GM21360 (cell line): Measurements from ENCODE around the gene DSC2.
"Not testable (repeated sequence)": the region's sequence is repeated elsewhere in the genome, so short reads cannot be mapped to it uniquely, and the experiment has no call there.

ENCODE experiments used
- ATAC-seq: cut with Tn5 transposase; IDR thresholded peaks from one replicate; pipeline ENCODE4 v1.9.1; 2021; ENCODE audit warnings: mild to moderate bottlenecking, moderate library complexity; ENCODE audit not compliant: unreplicated experiment

DSC2 gene

DNA sequence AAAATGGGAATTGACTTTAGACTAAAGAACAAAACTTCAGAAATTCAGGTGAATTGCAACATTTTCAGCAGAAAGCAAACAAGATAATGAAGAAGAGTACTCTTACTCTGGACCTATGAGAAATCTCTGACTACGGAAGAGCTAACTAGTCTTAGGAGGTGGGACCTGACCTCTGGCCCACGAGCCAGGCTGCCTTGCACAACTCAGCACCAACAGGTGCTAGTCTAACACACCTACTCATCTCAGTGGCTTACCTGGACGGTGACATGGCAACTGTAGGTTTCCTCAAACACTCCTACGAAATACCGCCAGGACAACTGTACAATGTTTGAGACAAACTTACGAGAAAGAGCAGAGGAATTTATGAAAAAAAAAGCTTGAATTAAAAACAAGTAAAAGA, 56.6 kb downstream of the DSC2 start:
- ATAC-seq = no peak

- no peak for ATAC-seq
These were observed 57.3 kb downstream of the DSC2 start for GRCh38 chr18:31044926-31045325.

GRCh38 chr18:31043709-31044108, 58.5 kb downstream of the DSC2 start:
- no peak for ATAC-seq

DNA sequence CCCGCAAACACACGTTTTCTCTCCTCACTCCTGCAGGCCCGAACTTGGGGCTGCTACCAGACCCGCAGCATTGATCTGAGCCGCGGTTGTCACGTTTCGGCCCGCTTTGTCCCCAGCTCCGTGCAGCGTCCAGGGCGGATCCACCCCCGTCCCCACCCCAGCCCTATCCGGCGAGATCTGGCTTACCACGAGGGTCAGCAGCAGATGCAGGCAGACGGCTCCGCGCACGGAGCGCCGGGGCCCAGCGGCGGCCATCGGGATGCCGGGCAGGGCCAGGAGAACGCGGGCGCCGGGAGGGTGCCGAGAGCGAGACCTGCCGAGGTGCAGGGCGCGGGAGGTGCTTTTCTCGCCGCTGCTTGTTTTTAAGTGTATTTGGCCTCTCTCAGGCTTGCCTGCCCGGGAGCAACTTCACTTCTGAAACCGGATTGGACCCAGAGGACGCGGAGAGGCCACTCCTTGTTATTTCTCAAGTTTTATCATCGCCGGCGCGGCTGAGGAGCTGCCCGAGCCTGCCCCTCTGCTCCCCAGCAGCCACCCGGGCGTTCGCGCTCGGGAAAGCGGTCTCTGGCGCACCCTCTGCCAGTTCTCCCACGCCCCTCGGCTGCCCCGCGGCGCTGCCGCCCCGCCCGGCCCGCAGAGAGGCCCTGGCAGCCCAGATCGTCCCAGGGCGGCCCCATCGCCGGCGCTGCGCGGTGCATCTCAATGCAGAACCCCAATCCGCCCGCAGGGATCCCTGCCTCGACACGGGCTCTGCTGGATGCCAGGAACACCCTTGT, 59.6 kb downstream of the DSC2 start, which contains the start of gene DSC3:
DSC3 (minus strand) TSS at position 337 of the 776 bp plus-strand sequence; CDS start at position 255, 82 bp downstream.
- no peak for ATAC-seq

DNA sequence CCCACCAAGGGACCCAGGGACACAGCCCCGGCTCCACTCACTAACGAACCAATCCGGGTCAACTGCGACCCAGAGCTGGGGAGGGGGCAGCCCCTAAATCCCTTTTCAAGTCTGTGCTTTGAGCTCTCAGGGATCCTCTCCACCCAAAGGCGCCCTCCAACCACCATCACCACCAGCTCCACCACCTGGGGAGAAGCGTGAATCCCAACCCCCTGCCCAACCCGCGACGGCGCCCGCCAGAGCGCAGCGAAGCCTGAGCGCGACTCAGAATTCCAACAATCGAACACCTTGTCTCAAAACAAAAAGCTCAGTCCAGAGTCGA, 60.2 kb downstream of the DSC2 start:
- ATAC-seq = no peak

DNA sequence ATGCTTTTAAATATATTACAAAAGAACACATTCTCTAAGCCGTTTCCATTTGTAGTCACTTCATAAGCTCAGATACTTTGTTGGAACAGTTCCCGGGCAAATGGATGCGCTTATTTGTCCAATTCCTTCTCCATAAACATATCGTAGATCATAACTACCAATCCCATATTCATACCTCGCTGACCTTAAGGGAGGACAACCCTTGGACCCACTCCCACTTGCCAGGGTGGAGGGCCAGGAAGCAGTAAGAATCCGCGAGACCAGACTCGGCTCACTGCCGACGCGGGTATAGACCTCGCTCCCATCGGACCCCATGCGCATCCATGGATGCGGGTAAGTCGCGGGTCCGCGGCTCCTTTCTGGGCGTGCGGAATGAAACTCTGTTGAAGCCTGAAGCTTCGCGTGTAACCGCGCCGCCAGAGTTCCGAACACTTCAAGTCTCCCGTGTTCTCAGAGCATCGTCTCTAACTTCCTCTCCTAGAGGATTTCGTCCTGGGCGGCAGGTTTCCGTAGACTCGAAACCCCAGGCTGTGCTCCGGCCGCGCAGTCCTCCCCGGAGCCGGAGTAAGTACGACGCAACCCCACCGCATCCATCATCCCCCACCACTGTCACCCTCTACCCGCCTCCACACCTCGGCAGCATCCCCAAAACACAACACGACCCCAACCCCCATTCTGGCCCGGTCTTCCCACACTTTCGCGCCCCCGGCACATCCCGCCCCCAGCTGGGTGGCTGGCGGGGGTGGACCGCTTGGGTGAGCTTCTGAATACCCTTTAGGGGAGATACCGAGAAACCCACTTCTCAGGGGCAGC, 60.7 kb downstream of the DSC2 start:
- ATAC-seq = no peak

GRCh38 chr18:31040686-31041270, 61.4 kb downstream of the DSC2 start:
- no peak for ATAC-seq

- no peak for ATAC-seq
These were observed 62.8 kb downstream of the DSC2 start for GRCh38 chr18:31039426-31039825.

GRCh38 chr18:31037686-31038085, 64.5 kb downstream of the DSC2 start:
- ATAC-seq = not testable (repeated sequence)

GRCh38 chr18:31034541-31034940, 67.7 kb downstream of the DSC2 start:
- no peak for ATAC-seq

- ATAC-seq = no peak
These were observed 71.5 kb downstream of the DSC2 start for GRCh38 chr18:31030574-31031278.

GRCh38 chr18:31015715-31016434, 86.3 kb downstream of the DSC2 start:
- no peak for ATAC-seq

DNA sequence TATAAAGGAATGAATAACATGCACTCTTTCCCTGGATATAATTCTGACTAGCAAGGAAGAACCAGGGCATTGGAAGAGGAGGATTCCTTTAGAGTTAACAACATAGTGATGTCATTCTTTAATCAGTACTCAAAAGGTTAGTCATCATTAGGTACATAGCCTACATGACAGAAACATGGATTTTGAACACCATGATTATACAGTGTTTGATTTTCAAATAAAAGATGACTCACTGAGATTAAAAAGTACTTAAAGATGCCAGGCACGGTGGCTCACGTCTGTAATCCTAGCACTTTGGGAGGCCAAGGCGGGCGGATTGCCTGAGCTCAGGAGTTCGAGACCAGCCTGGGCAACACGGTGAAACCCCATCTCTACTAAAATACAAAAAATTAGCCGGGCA, 90.8 kb downstream of the DSC2 start:
- ATAC-seq = not testable (repeated sequence)

DNA sequence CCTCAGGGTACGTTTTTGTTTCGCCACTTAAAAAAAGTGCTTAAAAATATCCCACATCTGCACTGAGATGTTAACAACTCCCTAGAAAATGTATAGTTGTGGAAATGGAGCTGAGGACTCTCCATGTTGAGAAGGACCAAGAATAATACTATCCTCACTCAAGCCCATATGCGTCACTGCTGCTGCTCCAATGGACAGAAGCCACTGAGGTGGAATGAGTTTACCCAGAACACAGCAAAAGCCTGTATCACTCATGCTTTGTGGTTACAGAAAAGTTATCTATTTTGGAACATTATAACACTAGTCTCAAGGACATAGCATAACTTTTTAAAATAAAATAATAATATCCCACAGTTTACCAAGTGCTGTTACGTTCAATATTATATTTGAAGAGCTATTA, 91.6 kb downstream of the DSC2 start:
- ATAC-seq = no peak
